Activated naive CD8-positive, alpha-beta T cell treated with anti-CD3 and anti-CD28 coated beads, Interleukin-2, amount 10 ng/mL, durations not matched to agents 7 days and 5 days (primary cell): ENCODE measurements around the gene MACROH2A1. TPM values are rescaled to one million over a fixed set of nuclear protein-coding genes. Genes with fewer than 3 reads are reported as not detected.
"Not testable (repeated sequence)": the region's sequence is repeated elsewhere in the genome, so short reads cannot be mapped to it uniquely, and the experiment has no call there.

Source experiments
- ATAC-seq: fragments of 150-1000 bp; cut with Tn5 transposase; one replicate; pipeline ENCODE4 v1.10.0; 2021; ENCODE audit warnings: low read depth, moderate library complexity
- POLR2A ChIA-PET: fragments of 350-600 bp; sonication (Branson Sonifier 250); formaldehyde crosslinking; loops from one replicate; lab custom pipeline; 2021; ENCODE audit warnings: antibody characterized with exemption; lab: Charles Lee
- DNase-seq: peaks from one replicate; pipeline ENCODE4 v3.0.0; 2021
- H3K27ac Mint-ChIP-seq: one replicate; pipeline ENCODE4 v1.8.0; 2022; ENCODE audit warnings: mild to moderate bottlenecking, mixed read lengths
- H3K27me3 Mint-ChIP-seq: one replicate; pipeline ENCODE4 v1.8.0; 2022; ENCODE audit warnings: mild to moderate bottlenecking, moderate library complexity, mixed read lengths
- H3K36me3 Mint-ChIP-seq: one replicate; pipeline ENCODE4 v1.8.0; 2021; ENCODE audit warnings: mild to moderate bottlenecking, mixed read lengths
- H3K4me1 Mint-ChIP-seq: one replicate; pipeline ENCODE4 v1.8.0; 2021; ENCODE audit warnings: mixed read lengths
- H3K4me3 Mint-ChIP-seq: one replicate; pipeline ENCODE4 v1.8.0; 2022; ENCODE audit warnings: mild to moderate bottlenecking, moderate library complexity, mixed read lengths
- H3K9me3 Mint-ChIP-seq: one replicate; pipeline ENCODE4 v1.8.0; 2021; ENCODE audit warnings: mixed read lengths
- total RNA-seq, 2 experiments: library from RNA; stranded (reverse); gene quantifications; one replicate each; pipeline ENCODE4 v1.2.3, GENCODE V29; 2021

Gene MACROH2A1
- total RNA-seq, 2 experiments from 2014 or later: 253 to 258 TPM

- Mint-ChIP-seq H3K9me3 (no peaks in the 10 kb centered on the region), H3K27ac (peak overlapping the region; percentile 88), H3K36me3 (peaks cover 53% of the 10 kb centered on the region), H3K4me1 (peaks cover 80% of the 10 kb centered on the region), H3K27me3 (no peaks in the 10 kb centered on the region), H3K4me3 (peak overlapping the region; percentile 71)
- POLR2A ChIA-PET: interaction anchor here (1.0 kb wide), 1 partner anchor 25 kb away, joined by 3 read pairs; the partner anchor contains the start of gene MACROH2A1
- ATAC-seq (peak; percentile 17), DNase-seq (no peak)
Measured at GRCh38 chr5:135373736-135374515, 25.1 kb downstream of the MACROH2A1 start.

GRCh38 chr5:135372654-135373381, 26.2 kb downstream of the MACROH2A1 start:
- ATAC-seq (peak; percentile 51), DNase-seq (no peak)
- no peaks in the 10 kb centered on the region for H3K27me3 Mint-ChIP-seq
- H3K4me1 Mint-ChIP-seq: peaks cover 71% of the 10 kb centered on the region
- H3K9me3 Mint-ChIP-seq: no peaks in the 10 kb centered on the region
- H3K36me3 Mint-ChIP-seq: peaks cover 48% of the 10 kb centered on the region
- peak overlapping the region; percentile 71 for H3K4me3 Mint-ChIP-seq
- POLR2A ChIA-PET: interaction anchor here (1.0 kb wide), 1 partner anchor 26 kb away, joined by 3 read pairs; the partner anchor contains the start of gene MACROH2A1
- H3K27ac Mint-ChIP-seq: peak overlapping the region; percentile 88

DNA sequence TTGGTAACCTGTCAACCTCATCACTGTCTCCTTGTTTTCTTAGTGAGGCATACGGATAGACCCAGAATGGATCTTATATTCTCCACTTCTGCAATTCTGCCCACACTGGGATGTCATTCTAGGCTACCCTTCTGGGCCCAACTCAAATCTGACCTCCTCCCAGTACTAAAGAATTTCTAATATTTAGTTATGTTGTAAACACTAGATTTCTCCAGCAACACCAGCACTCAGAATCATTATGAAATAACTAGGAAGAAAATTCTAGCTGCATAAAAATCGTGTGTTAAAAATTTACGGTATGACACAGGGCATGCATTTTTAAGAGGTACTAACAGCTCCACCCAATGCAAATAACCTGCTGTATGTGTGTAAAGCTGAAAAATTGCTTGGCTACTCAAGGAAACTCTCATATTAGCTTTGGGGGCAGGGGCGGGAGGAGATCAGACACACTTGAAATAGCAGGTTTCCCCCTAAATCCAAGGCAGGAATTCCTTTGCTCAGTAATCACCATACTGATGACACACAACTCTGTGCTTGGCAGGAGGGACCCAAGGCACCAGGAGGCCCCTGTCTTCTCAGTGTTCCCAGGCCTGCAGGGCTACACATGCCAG, 27.3 kb downstream of the MACROH2A1 start:
- POLR2A ChIA-PET: no interaction called here
- H3K9me3 Mint-ChIP-seq: no peaks in the 10 kb centered on the region
- no peaks in the 10 kb centered on the region for H3K27me3 Mint-ChIP-seq
- H3K4me1 Mint-ChIP-seq: peaks cover 60% of the 10 kb centered on the region
- no peak for ATAC-seq
- H3K27ac Mint-ChIP-seq: peak overlapping the region; percentile 88
- no peak for DNase-seq
- H3K36me3 Mint-ChIP-seq: peaks cover 45% of the 10 kb centered on the region
- no peak overlapping the region for H3K4me3 Mint-ChIP-seq

- peaks cover 45% of the 10 kb centered on the region for H3K4me1 Mint-ChIP-seq
- no peak for DNase-seq
- no peak for ATAC-seq
- POLR2A ChIA-PET: interaction anchor here (1.3 kb wide), 1 partner anchor 10 kb away, joined by 4 read pairs; no protein-coding TSS in a partner anchor
- H3K9me3 Mint-ChIP-seq: no peaks in the 10 kb centered on the region
- peaks cover 34% of the 10 kb centered on the region for H3K36me3 Mint-ChIP-seq
- no peaks in the 10 kb centered on the region for H3K27me3 Mint-ChIP-seq
- peak overlapping the region; percentile 58 for H3K27ac Mint-ChIP-seq
- H3K4me3 Mint-ChIP-seq: no peak overlapping the region
Measured at GRCh38 chr5:135369952-135370351, 29.1 kb downstream of the MACROH2A1 start.

DNA sequence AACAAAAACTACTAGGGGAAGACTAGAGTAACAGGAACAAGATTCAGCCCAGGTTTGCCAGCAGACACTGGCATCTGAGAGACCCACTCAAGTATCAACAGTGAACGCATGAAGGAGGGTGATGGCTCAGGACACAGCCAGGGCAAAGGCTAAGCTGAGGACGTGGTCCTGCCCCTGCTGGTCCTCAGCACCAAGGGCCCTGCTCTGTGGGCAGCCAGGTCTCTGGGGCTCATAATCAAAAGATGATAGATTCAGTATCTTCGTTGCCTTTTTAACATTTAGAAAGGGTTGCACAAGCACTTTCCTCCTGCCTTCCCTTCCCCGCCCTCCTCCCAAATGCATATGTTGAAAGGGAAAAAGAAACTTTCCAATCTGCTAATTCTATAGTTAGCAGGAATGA, 31.5 kb downstream of the MACROH2A1 start:
- Mint-ChIP-seq H3K4me1 (peaks cover 28% of the 10 kb centered on the region), H3K9me3 (no peaks in the 10 kb centered on the region), H3K27me3 (no peaks in the 10 kb centered on the region), H3K4me3 (no peak overlapping the region), H3K36me3 (peaks cover 31% of the 10 kb centered on the region), H3K27ac (no peak overlapping the region)
- ATAC-seq (no peak), DNase-seq (no peak)
- POLR2A ChIA-PET: no interaction called here

DNA sequence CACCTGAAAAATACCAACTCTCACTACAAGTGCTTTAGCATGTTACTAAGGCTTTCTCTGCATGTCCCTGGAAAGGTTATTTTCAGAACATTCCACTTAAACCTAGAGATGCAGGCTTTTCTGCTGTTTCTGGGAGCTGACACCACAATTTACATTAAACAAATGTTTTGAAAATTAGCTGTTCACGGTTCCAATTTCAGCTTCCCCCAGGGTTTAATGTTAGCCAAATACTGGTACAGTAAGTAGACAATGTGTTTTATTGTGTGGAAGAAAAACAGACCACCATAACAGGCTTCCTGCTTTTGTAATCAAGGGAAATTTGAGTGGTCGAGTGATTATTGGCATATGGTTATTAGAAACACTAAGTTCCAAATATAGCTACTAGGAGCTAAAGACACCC, 32.0 kb downstream of the MACROH2A1 start:
- no peak overlapping the region for H3K27ac Mint-ChIP-seq
- H3K9me3 Mint-ChIP-seq: no peaks in the 10 kb centered on the region
- no peaks in the 10 kb centered on the region for H3K27me3 Mint-ChIP-seq
- ATAC-seq (no peak), DNase-seq (no peak)
- H3K4me1 Mint-ChIP-seq: peaks cover 23% of the 10 kb centered on the region
- peaks cover 29% of the 10 kb centered on the region for H3K36me3 Mint-ChIP-seq
- no peak overlapping the region for H3K4me3 Mint-ChIP-seq
- POLR2A ChIA-PET: no interaction called here

DNA sequence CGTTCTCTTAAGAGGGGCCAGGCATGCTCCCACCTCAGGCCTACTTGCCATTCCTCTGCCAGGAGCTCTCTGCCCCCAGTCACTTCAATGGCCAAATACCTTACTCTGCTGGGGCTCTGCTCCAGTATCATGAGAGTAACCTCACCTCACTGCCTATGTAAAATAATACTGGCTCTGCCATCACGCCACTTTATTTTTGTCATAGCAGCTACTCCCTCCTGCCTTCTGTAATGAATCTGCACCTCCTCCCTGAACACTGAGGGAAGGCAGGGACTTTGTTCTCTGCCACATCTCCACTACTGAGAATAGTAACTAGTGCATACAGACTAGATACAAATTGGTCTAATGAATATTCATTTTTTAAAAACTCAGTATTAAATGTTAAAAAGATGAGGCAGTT, 33.8 kb downstream of the MACROH2A1 start:
- ATAC-seq (no peak), DNase-seq (no peak)
- Mint-ChIP-seq H3K27ac (no peak overlapping the region), H3K36me3 (peaks cover 27% of the 10 kb centered on the region), H3K4me1 (peaks cover 21% of the 10 kb centered on the region), H3K9me3 (no peaks in the 10 kb centered on the region), H3K27me3 (no peaks in the 10 kb centered on the region), H3K4me3 (no peak overlapping the region)
- POLR2A ChIA-PET: no interaction called here

DNA sequence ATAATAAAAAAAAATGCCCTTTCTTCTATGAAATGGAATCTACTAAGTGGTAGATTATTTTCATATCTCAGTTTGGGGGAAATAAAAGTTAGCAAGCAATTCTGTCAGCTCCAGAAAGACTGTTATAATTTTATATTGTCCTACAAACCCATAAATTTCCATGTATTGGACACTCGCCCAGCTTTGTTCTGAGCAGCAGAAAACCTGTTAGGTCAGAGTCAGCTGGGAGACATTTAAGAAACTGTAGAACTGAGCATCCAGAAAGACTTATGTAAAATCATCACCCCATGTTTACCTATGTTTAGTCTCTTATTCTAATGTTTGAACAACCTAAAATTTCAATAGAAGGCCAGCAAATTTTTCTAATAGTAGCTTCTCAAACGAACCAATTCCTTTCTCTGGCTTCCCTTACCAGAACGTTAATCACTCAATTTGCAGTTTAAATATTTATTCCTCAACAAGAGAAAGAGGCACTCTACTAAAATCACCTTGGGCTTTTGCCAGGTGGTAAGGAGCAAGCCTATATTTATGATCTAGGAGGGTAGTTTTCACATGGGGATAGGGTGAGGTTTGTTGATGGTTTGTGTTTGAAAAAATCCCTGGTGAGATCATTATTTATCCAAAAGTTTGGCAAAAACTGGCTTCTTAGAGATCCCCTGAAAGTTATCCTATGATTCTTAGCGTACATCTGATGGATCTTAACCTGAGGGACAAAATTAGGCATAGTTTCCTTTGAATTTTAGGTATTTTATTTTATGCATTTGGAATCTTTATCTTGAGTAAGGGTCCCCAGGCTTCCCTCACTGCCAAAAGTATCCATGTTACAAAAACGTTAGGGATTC, 34.4 kb downstream of the MACROH2A1 start:
- Mint-ChIP-seq H3K36me3 (peaks cover 22% of the 10 kb centered on the region), H3K4me3 (no peak overlapping the region), H3K27ac (no peak overlapping the region), H3K9me3 (no peaks in the 10 kb centered on the region), H3K4me1 (peaks cover 24% of the 10 kb centered on the region), H3K27me3 (no peaks in the 10 kb centered on the region)
- POLR2A ChIA-PET: no interaction called here
- DNase-seq (no peak), ATAC-seq (no peak)

- H3K27ac Mint-ChIP-seq, H3K9me3 Mint-ChIP-seq, H3K4me3 Mint-ChIP-seq, H3K27me3 Mint-ChIP-seq, DNase-seq, ATAC-seq, POLR2A ChIA-PET: not testable (repeated sequence)
- Mint-ChIP-seq H3K4me1 (peaks cover 28% of the 10 kb centered on the region), H3K36me3 (peaks cover 21% of the 10 kb centered on the region)
Measured at GRCh38 chr5:135363342-135363741, 35.7 kb downstream of the MACROH2A1 start.

DNA sequence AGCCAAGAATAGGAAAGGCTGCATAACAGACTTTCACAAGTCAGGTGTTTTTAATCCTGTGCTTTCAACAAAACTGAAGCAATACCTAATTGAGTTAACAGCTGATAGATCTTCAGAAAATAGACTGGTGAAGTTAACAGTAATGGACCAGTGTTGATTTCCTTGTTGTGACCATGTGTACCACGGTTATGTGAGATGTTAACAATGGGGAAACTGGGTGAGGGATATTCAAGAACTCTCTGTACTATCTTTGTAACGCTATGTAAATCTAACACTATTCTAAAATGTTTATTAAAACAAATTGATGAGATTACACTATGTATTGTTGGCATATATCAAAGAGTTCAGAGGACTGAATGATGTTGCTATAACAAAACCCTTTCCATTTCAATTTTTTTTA, 36.9 kb downstream of the MACROH2A1 start:
- POLR2A ChIA-PET: no interaction called here

GRCh38 chr5:135360278-135361274, 38.5 kb downstream of the MACROH2A1 start:
- peak overlapping the region; percentile 0 for H3K4me3 Mint-ChIP-seq
- H3K36me3 Mint-ChIP-seq: peaks cover 19% of the 10 kb centered on the region
- no peak for DNase-seq
- POLR2A ChIA-PET: interaction anchor here (1.6 kb wide), 1 partner anchor 9 kb away, joined by 4 read pairs; no protein-coding TSS in a partner anchor
- peak; percentile 81 for ATAC-seq
- peaks cover 26% of the 10 kb centered on the region for H3K4me1 Mint-ChIP-seq
- no peaks in the 10 kb centered on the region for H3K27me3 Mint-ChIP-seq
- H3K9me3 Mint-ChIP-seq: no peaks in the 10 kb centered on the region
- peak overlapping the region; percentile 55 for H3K27ac Mint-ChIP-seq

More for the DNA sequence above, 36.9 kb downstream of the MACROH2A1 start:
- ATAC-seq (no peak), DNase-seq (no peak)
- Mint-ChIP-seq H3K27ac (no peak overlapping the region), H3K36me3 (peaks cover 23% of the 10 kb centered on the region), H3K27me3 (no peaks in the 10 kb centered on the region), H3K9me3 (no peaks in the 10 kb centered on the region), H3K4me3 (no peak overlapping the region), H3K4me1 (peaks cover 27% of the 10 kb centered on the region)
